IMR-90 (cell line): Measurements from ENCODE around the gene ITIH4.

Source experiments
- POLR2A ChIP-seq: IDR thresholded peaks from 2 replicates; pipeline ENCODE4 v1.6.1; 2012; ENCODE audit warnings: mild to moderate bottlenecking, low read depth, low read length
- RAD21 ChIP-seq: IDR thresholded peaks from 2 replicates; pipeline ENCODE4 v1.6.1; 2012; ENCODE audit warnings: low read length, improper control_type of control experiment
- TF ChIP-seq, protein P1 (sequence below): conservative IDR thresholded peaks from 2 replicates; pipeline ENCODE4 v1.5.1; 2012; ENCODE audit warnings: mild to moderate bottlenecking, low read depth, low read length, improper control_type of control experiment

DNA sequence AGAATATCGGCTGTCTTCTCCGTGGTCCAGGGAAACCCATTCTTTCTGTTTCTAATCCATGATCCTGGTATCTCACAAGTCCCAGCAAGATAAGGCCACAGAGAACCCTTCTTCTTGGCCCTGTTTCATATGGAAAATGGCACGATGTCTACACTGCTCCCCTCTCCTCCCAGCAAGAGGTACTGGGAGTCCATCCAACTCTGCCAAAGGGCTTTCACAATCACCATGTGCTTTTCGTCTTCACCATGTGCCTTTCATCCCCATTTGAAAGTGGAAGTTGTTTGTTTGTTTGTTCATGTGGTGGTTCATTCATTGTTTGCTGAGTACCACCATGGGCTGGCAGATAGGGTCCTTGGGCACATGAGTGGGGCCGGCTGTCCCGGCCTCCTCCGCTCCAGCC, 30.4 kb downstream of the ITIH4 start:
- TF ChIP-seq RAD21 (no peak), POLR2A (no peak)
- TF ChIP-seq, protein P1, sequence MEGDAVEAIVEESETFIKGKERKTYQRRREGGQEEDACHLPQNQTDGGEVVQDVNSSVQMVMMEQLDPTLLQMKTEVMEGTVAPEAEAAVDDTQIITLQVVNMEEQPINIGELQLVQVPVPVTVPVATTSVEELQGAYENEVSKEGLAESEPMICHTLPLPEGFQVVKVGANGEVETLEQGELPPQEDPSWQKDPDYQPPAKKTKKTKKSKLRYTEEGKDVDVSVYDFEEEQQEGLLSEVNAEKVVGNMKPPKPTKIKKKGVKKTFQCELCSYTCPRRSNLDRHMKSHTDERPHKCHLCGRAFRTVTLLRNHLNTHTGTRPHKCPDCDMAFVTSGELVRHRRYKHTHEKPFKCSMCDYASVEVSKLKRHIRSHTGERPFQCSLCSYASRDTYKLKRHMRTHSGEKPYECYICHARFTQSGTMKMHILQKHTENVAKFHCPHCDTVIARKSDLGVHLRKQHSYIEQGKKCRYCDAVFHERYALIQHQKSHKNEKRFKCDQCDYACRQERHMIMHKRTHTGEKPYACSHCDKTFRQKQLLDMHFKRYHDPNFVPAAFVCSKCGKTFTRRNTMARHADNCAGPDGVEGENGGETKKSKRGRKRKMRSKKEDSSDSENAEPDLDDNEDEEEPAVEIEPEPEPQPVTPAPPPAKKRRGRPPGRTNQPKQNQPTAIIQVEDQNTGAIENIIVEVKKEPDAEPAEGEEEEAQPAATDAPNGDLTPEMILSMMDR: no peak
